ENCODE measurements around the gene ARID5B.

Gene ARID5B

GRCh38 chr10:61906562-61906901, 5.0 kb downstream of the ARID5B start:
- no peak for DNase-seq

GRCh38 chr10:61907011-61907410, 5.5 kb downstream of the ARID5B start:
- no peak for DNase-seq

GRCh38 chr10:61907587-61907986, 6.1 kb downstream of the ARID5B start:
- DNase-seq, result no peak

GRCh38 chr10:61910226-61910805, 8.8 kb downstream of the ARID5B start:
- DNase-seq, result no peak

GRCh38 chr10:61910894-61911293, 9.4 kb downstream of the ARID5B start:
- no peak for DNase-seq

GRCh38 chr10:61911425-61911824, 9.9 kb downstream of the ARID5B start:
- no peak for DNase-seq

- no peak for DNase-seq
These were observed 11.5 kb downstream of the ARID5B start for GRCh38 chr10:61912981-61913380.

GRCh38 chr10:61918140-61918539, 16.6 kb downstream of the ARID5B start:
- DNase-seq, result no peak

GRCh38 chr10:61918989-61919388, 17.5 kb downstream of the ARID5B start:
- DNase-seq, result no peak

- DNase-seq, result no peak
These were observed 18.2 kb downstream of the ARID5B start for GRCh38 chr10:61919646-61920215.

GRCh38 chr10:61921143-61921542, 19.6 kb downstream of the ARID5B start:
- no peak for DNase-seq

- no peak for DNase-seq
These were observed 21.9 kb downstream of the ARID5B start for GRCh38 chr10:61923210-61923949.

GRCh38 chr10:61923950-61924274, 22.4 kb downstream of the ARID5B start:
- DNase-seq, result no peak

- no peak for DNase-seq
These were observed 28.1 kb downstream of the ARID5B start for GRCh38 chr10:61929555-61929954.

- no peak for DNase-seq
These were observed 30.3 kb downstream of the ARID5B start for GRCh38 chr10:61931620-61932332.

- DNase-seq, result no peak
These were observed 32.5 kb downstream of the ARID5B start for GRCh38 chr10:61933859-61934555.

GRCh38 chr10:61935077-61935476, 33.6 kb downstream of the ARID5B start:
- no peak for DNase-seq

GRCh38 chr10:61936770-61937169, 35.3 kb downstream of the ARID5B start:
- no peak for DNase-seq

GRCh38 chr10:61937631-61938351, 36.3 kb downstream of the ARID5B start:
- no peak for DNase-seq

GRCh38 chr10:61939902-61940301, 38.4 kb downstream of the ARID5B start:
- no peak for DNase-seq

GRCh38 chr10:61941202-61941681, 39.7 kb downstream of the ARID5B start:
- no peak for DNase-seq

- DNase-seq, result no peak
These were observed 41.3 kb downstream of the ARID5B start for GRCh38 chr10:61942604-61943461.

All from NCI-H510A (cell line).